ENCODE data around the gene C6orf89.

DNA sequence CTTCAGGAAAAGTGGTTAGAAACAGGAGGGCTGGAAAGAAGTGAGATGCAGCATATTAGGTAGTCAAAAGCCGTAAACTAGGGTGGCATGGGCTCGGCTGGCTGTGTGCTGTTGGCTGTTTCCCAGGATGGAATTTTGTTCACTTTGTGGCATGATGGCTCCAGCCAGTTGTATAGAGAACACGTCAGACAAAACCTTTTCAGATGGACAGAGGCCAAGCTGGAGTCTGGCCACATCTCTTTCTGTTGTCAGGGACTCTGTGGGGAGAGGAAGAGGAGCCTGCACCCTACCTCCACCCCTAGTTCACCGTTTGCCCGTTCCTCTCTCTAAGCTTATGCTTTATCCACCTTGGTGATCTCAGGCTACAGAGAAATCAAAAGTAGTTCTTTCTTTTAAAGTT is 22.0 kb downstream of the C6orf89 start:
- no peak for TF ChIP-seq POLR2AphosphoS5 (IDR thresholded peaks at IDR 0.05)
- no peak for TF ChIP-seq CTCF (IDR thresholded peaks at IDR 0.05; ENCODE audit: poor library complexity, severe bottlenecking)
- no peak for TF ChIP-seq EP300 (conservative IDR thresholded peaks at IDR 0.05; ENCODE audit: poor library complexity, severe bottlenecking)

Measured in neural cell (in vitro differentiated cells).